Neuronal stem cell (in vitro differentiated cells): Measurements from ENCODE around the gene ELOA2.
"Not testable (repeated sequence)": the region's sequence is repeated elsewhere in the genome, so short reads cannot be mapped to it uniquely, and the experiment has no call there.

Experiments used
- DNase-seq: peaks from one replicate; pipeline ENCODE4 v3.0.0-alpha.2; 2013; ENCODE audit warnings: low spot score
- H2AFZ ChIP-seq: one replicate; pipeline ENCODE4 v1.6.1; 2013; ENCODE audit warnings: mild to moderate bottlenecking, low read length, inconsistent platforms
- H2AK5ac ChIP-seq: 2 replicates; pipeline ENCODE4 v1.6.1; 2013; ENCODE audit warnings: low read depth, mild to moderate bottlenecking, inconsistent platforms, low read length, moderate library complexity, mixed read lengths
- H2BK120ac ChIP-seq: 2 replicates; pipeline ENCODE4 v1.6.1; 2013; ENCODE audit warnings: low read depth, mild to moderate bottlenecking, inconsistent platforms, low read length, moderate library complexity, mixed read lengths
- H2BK12ac ChIP-seq: one replicate; pipeline ENCODE4 v1.6.1; 2013; ENCODE audit warnings: low read length, inconsistent platforms
- H2BK15ac ChIP-seq: 2 replicates; pipeline ENCODE4 v1.6.1; 2013; ENCODE audit warnings: mild to moderate bottlenecking, low read length, inconsistent platforms, mixed read lengths
- H2BK5ac ChIP-seq: one replicate; pipeline ENCODE4 v1.6.1; 2013; ENCODE audit warnings: inconsistent platforms, mild to moderate bottlenecking, low read length, moderate library complexity
- H3K14ac ChIP-seq: one replicate; pipeline ENCODE4 v1.6.1; 2013; ENCODE audit warnings: low read length, inconsistent platforms
- H3K18ac ChIP-seq: 2 replicates; pipeline ENCODE4 v1.6.1; 2013; ENCODE audit warnings: low read length, inconsistent platforms
- H3K23ac ChIP-seq: 2 replicates; pipeline ENCODE4 v1.6.1; 2013; ENCODE audit warnings: low read depth, mild to moderate bottlenecking, mixed read lengths, low read length, inconsistent platforms; ENCODE audit not compliant: poor library complexity
- H3K27ac ChIP-seq: replicated peaks from 3 replicates; pipeline ENCODE4 v1.5.1; 2013; ENCODE audit warnings: low read length, inconsistent platforms
- H3K27me3 ChIP-seq, 3 experiments: 2 replicates each; pipeline ENCODE4 v1.6.1; 2013; ENCODE audit warnings: low read length in 3 of 3, mild to moderate bottlenecking in 2 of 3, inconsistent platforms in 1 of 3, low read depth in 1 of 3, mixed read lengths in 1 of 3, moderate library complexity in 1 of 3; ENCODE audit not compliant: control insufficient read depth in 3 of 3, insufficient read depth in 3 of 3
- H3K36me3 ChIP-seq, 2 donors: replicated peaks in 1 of 2; 2 replicates each; pipeline ENCODE4 v1.6.1; 2013; ENCODE audit warnings: low read length in 2 of 2; ENCODE audit not compliant: control insufficient read depth in 2 of 2, insufficient read depth in 2 of 2
- H3K4ac ChIP-seq: 2 replicates; pipeline ENCODE4 v1.6.1; 2013; ENCODE audit warnings: inconsistent platforms, mild to moderate bottlenecking, low read length, moderate library complexity
- H3K4me1 ChIP-seq, 2 donors: 1 replicate in 1 of 2; 2 replicates in 1 of 2; pipeline ENCODE4 v1.6.1; 2013; ENCODE audit warnings: low read length in 2 of 2, low read depth in 1 of 2; ENCODE audit not compliant: control insufficient read depth in 2 of 2, insufficient read depth in 1 of 2
- H3K4me2 ChIP-seq: one replicate; pipeline ENCODE4 v1.6.1; 2013; ENCODE audit warnings: mild to moderate bottlenecking, low read length, inconsistent platforms; ENCODE audit not compliant: insufficient read depth, poor library complexity, severe bottlenecking
- H3K4me3 ChIP-seq, 2 donors: 2 replicates each; pipeline ENCODE4 v1.5.1; 2013; ENCODE audit warnings: low read length in 2 of 2, mild to moderate bottlenecking in 2 of 2, inconsistent platforms in 1 of 2, moderate library complexity in 1 of 2
- H3K79me1 ChIP-seq: one replicate; pipeline ENCODE4 v1.6.1; 2013; ENCODE audit warnings: low read depth, mild to moderate bottlenecking, inconsistent platforms, low read length, moderate library complexity
- H3K9ac ChIP-seq: one replicate; pipeline ENCODE4 v1.6.1; 2013; ENCODE audit warnings: mild to moderate bottlenecking, low read depth, low read length, inconsistent platforms; ENCODE audit not compliant: poor library complexity
- H3K9me3 ChIP-seq, 2 donors: replicated peaks in 1 of 2; 2 replicates each; pipeline versions ENCODE3 to v1.6.1; 2013; ENCODE audit warnings: low read length in 2 of 2, mild to moderate bottlenecking in 2 of 2, inconsistent platforms in 1 of 2, low read depth in 1 of 2, mixed read lengths in 1 of 2, moderate library complexity in 1 of 2; ENCODE audit not compliant: control insufficient read depth in 2 of 2, insufficient read depth in 1 of 2
- H4K8ac ChIP-seq: one replicate; pipeline ENCODE4 v1.6.1; 2013; ENCODE audit warnings: low read depth, mild to moderate bottlenecking, inconsistent platforms, low read length, moderate library complexity
- H4K91ac ChIP-seq: one replicate; pipeline ENCODE4 v1.6.1; 2013; ENCODE audit warnings: low read length, low read depth, mild to moderate bottlenecking, inconsistent platforms; ENCODE audit not compliant: poor library complexity
- WGBS, 2 donors: extraction: QIAGEN DNeasy Blood & Tissue Kit; methylation state at CpG; one replicate each; pipeline ENCODE4 v1.1.7; 2013; ENCODE audit warnings: missing lambda C conversion rate in 2 of 2, mixed read lengths in 1 of 2; ENCODE audit not compliant: insufficient read length in 2 of 2, insufficient replicate concordance in 1 of 2; ENCODE audit errors: extremely low coverage in 2 of 2; 5-methylcytosine and 5-hydroxymethylcytosine counted together

The ELOA2 gene

DNA sequence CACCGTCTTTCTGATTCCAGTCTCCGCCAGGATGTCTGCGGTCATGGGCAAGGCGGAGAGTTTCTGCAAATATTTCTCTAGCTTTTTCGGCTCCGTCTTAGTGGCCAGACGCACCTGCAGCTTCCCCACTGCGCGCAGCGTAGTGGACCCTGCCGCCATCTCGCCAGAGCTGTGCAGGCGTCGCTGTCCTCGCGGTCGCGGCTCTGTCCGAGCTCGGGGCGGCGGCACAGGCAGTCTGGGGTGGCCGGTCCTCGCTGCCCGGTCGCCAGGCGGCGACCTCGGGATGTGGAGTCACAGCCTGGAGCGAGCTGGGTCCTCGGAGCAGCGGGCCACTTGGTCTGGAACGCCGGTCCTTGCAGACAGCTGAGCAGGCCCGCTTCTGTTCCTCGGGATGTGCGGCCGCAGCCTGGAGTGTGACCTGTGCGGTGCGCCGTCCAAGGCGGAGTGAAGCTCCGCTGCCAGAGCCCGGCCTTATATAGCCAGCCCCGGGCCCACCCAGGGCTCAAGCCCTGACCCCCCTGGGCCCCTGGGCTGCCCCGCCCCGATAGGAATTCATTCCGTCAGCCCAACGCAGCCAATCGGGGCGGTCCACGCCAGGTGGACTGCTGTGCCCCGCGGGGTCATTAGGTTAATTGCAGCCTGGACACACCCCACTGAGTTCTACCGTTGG, 5.6 kb downstream of the ELOA2 start:
- not testable (repeated sequence) for H2AFZ ChIP-seq, H3K27ac ChIP-seq, H3K4me1 ChIP-seq, H2BK120ac ChIP-seq, H2BK15ac ChIP-seq, H2BK5ac ChIP-seq, H4K8ac ChIP-seq, H3K79me1 ChIP-seq, H3K27me3 ChIP-seq, H2AK5ac ChIP-seq, H3K4me3 ChIP-seq, H2BK12ac ChIP-seq, H3K9ac ChIP-seq, H3K4ac ChIP-seq, H3K9me3 ChIP-seq, DNase-seq, H3K36me3 ChIP-seq, H3K14ac ChIP-seq, H3K4me2 ChIP-seq, H3K23ac ChIP-seq, H4K91ac ChIP-seq, H3K18ac ChIP-seq
- no CpG with 5 or more reads among the region's 55 CpGs for WGBS, 2 donors

DNA sequence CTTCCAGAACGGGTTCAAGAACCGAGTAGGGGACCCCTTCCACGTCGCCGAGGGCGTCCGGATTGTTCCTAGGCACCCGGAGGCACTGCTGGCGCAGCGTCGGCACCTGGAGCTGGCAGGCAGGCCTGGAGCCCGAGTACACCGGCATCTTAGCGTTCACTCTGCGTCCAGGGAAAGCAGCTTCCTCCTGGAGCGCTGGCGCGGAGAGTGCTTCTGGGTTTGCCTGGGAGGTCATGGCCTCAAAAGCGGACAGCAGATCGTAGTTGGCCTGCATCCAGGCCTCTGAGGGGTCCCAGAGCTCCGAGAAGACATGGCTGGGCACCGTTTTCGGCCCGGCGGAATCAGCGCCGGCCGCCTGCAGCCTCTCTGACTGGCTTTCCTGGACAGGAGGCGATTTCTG, 6.7 kb downstream of the ELOA2 start:
- H3K79me1 ChIP-seq, result not testable (repeated sequence)
- no CpG with 5 or more reads among the region's 29 CpGs for whole genome bisulfite sequencing, 2 donors

DNA sequence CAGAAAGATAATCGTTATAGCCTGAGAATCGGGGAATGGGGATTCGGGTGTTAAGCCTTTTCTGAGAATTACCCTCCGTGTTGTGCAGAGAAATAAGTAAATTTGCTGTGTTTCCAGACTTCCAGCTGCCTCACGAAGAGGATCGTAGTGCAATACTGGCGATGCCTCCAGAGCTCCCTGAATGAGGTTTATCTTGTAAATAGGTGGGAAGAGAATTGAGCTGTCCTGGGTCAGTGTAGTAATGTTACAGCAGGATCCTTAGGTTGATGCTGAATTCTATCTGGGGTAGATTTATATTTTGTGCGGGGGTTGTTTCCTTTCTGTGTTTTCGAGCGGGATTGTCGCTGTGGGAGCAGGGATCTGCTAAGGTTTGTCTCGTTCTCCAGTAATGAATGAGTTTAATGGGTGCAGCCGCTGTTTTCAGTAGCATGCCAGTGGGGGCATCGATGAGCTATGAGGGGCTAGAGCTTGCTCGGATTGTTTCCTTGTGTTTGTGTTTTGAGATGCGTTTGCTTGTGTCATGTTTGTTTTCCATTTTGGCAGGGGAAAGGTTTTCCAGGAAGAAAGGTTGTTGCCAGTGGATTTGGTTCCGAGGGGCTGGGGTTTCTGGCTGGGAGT, 9.8 kb downstream of the ELOA2 start:
- not testable (repeated sequence) for H2AK5ac ChIP-seq, H3K27ac ChIP-seq, H3K4me2 ChIP-seq, H2BK12ac ChIP-seq, H3K27me3 ChIP-seq, H3K4me3 ChIP-seq, H3K4me1 ChIP-seq, H2AFZ ChIP-seq, H2BK15ac ChIP-seq, H3K14ac ChIP-seq, H3K18ac ChIP-seq, H3K79me1 ChIP-seq, H4K91ac ChIP-seq, H2BK5ac ChIP-seq, H3K4ac ChIP-seq, H4K8ac ChIP-seq, H3K9ac ChIP-seq, H2BK120ac ChIP-seq, H3K36me3 ChIP-seq, H3K23ac ChIP-seq, DNase-seq, H3K9me3 ChIP-seq
- no CpG with 5 or more reads among the region's 17 CpGs for WGBS, 2 donors

More for the DNA sequence above, 6.7 kb downstream of the ELOA2 start:
- not testable (repeated sequence) for H3K14ac ChIP-seq, H3K9ac ChIP-seq, H2BK120ac ChIP-seq, DNase-seq, H3K27me3 ChIP-seq, H3K18ac ChIP-seq, H3K9me3 ChIP-seq, H2AK5ac ChIP-seq, H4K8ac ChIP-seq, H3K27ac ChIP-seq, H2BK15ac ChIP-seq, H4K91ac ChIP-seq, H3K23ac ChIP-seq, H2AFZ ChIP-seq, H2BK12ac ChIP-seq, H2BK5ac ChIP-seq, H3K4me2 ChIP-seq, H3K36me3 ChIP-seq, H3K4me3 ChIP-seq, H3K4ac ChIP-seq, H3K4me1 ChIP-seq

GRCh38 chr18:47023769-47024465, 11.5 kb downstream of the ELOA2 start:
- H3K18ac ChIP-seq, H3K27me3 ChIP-seq, H3K23ac ChIP-seq, H2BK5ac ChIP-seq, H4K8ac ChIP-seq, H3K14ac ChIP-seq, H3K4me3 ChIP-seq, H3K27ac ChIP-seq, DNase-seq, H2BK120ac ChIP-seq, H3K79me1 ChIP-seq, H3K4me2 ChIP-seq, H3K4me1 ChIP-seq, H3K36me3 ChIP-seq, H2AFZ ChIP-seq, H3K4ac ChIP-seq, H4K91ac ChIP-seq, H2BK15ac ChIP-seq, H3K9ac ChIP-seq, H2AK5ac ChIP-seq, H2BK12ac ChIP-seq, H3K9me3 ChIP-seq: not testable (repeated sequence)
- no CpG with 5 or more reads among the region's 55 CpGs for WGBS, 2 donors
